ENCODE data around the gene ACTN2.

ACTN2 gene

GRCh38 chr1:236761397-236762132, 75.3 kb downstream of the ACTN2 start:
- no peak for DNase-seq (ENCODE audit: low read depth)
- H3K4me3 ChIP-seq (ENCODE audit: low read depth, low read length) = no peak overlapping the region
- TF ChIP-seq MYC (IDR thresholded peaks at IDR 0.05; ENCODE audit: low read depth, low read length) (no peak), POLR2A (IDR thresholded peaks at IDR 0.05; ENCODE audit: extremely low read depth, insufficient read length) (no peak)
- TF ChIP-seq, protein P1, sequence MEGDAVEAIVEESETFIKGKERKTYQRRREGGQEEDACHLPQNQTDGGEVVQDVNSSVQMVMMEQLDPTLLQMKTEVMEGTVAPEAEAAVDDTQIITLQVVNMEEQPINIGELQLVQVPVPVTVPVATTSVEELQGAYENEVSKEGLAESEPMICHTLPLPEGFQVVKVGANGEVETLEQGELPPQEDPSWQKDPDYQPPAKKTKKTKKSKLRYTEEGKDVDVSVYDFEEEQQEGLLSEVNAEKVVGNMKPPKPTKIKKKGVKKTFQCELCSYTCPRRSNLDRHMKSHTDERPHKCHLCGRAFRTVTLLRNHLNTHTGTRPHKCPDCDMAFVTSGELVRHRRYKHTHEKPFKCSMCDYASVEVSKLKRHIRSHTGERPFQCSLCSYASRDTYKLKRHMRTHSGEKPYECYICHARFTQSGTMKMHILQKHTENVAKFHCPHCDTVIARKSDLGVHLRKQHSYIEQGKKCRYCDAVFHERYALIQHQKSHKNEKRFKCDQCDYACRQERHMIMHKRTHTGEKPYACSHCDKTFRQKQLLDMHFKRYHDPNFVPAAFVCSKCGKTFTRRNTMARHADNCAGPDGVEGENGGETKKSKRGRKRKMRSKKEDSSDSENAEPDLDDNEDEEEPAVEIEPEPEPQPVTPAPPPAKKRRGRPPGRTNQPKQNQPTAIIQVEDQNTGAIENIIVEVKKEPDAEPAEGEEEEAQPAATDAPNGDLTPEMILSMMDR (IDR thresholded peaks at IDR 0.05; ENCODE audit: low read depth, low read length) = no peak
- TF ChIP-seq, protein P2, sequence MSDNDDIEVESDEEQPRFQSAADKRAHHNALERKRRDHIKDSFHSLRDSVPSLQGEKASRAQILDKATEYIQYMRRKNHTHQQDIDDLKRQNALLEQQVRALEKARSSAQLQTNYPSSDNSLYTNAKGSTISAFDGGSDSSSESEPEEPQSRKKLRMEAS (IDR thresholded peaks at IDR 0.05; ENCODE audit: low read depth, low read length) = no peak

- DNase-seq (ENCODE audit: low read depth) = no peak
- no peak overlapping the region for H3K4me3 ChIP-seq (ENCODE audit: low read depth, low read length)
- TF ChIP-seq, protein P1 (IDR thresholded peaks at IDR 0.05; ENCODE audit: low read depth, low read length) = no peak
- TF ChIP-seq POLR2A (IDR thresholded peaks at IDR 0.05; ENCODE audit: extremely low read depth, insufficient read length) = no peak
These were observed 76.1 kb downstream of the ACTN2 start for GRCh38 chr1:236762410-236762809.

DNA sequence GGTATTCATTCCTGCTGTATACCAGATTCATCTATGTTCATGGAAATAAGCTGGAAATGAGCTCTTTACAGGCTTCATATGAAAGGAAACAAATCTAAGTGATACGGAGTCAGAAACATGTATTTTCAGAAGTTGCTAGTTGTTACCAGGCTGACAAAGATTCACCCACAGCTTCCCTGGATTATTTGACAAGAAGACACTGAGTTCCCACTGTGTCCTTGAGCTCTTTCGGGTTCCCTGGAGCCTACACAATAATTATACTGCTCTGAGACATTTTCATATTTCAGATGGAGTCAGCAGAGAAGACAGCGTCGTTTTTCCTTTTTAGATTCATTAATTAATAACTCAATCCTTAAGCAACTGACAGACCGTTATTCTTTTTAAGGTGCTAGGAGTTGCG, 79.5 kb downstream of the ACTN2 start:
- TF ChIP-seq, protein P2 (IDR thresholded peaks at IDR 0.05; ENCODE audit: low read depth, low read length) = no peak
- no peak for TF ChIP-seq POLR2A (IDR thresholded peaks at IDR 0.05; ENCODE audit: extremely low read depth, insufficient read length)
- TF ChIP-seq, protein P1 (IDR thresholded peaks at IDR 0.05; ENCODE audit: low read depth, low read length) = no peak
- TF ChIP-seq MYC (IDR thresholded peaks at IDR 0.05; ENCODE audit: low read depth, low read length) = no peak
- H3K4me3 ChIP-seq (ENCODE audit: low read depth, low read length) = no peak overlapping the region
- DNase-seq (ENCODE audit: low read depth) = no peak

DNA sequence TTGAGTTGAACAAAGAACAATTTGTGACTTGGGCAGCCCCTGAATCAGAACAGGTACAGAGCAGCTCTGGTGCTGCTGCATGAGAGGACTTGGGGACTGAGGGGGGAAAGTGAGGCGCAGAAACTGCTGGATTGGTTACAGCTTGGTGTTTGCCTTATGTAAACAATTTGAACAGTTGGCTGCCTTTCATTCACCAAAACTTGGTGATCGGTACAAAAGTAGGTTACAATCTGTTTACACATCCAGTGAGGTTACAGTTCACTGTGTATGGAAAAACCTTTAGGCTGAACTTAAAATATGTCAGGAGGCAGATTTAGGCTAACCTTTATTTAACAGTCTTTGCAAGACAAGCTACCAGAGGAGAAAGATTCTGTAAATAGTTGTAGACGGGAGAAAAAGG, 80.2 kb downstream of the ACTN2 start:
- TF ChIP-seq, protein P2 (IDR thresholded peaks at IDR 0.05; ENCODE audit: low read depth, low read length) = no peak
- TF ChIP-seq MYC (IDR thresholded peaks at IDR 0.05; ENCODE audit: low read depth, low read length) (no peak), POLR2A (IDR thresholded peaks at IDR 0.05; ENCODE audit: extremely low read depth, insufficient read length) (no peak)
- TF ChIP-seq, protein P1 (IDR thresholded peaks at IDR 0.05; ENCODE audit: low read depth, low read length) = no peak
- no peak for DNase-seq (ENCODE audit: low read depth)
- no peak overlapping the region for H3K4me3 ChIP-seq (ENCODE audit: low read depth, low read length)

GRCh38 chr1:236767276-236767675, 81.0 kb downstream of the ACTN2 start:
- no peak for DNase-seq (ENCODE audit: low read depth)
- no peak overlapping the region for H3K4me3 ChIP-seq (ENCODE audit: low read depth, low read length)
- TF ChIP-seq POLR2A (IDR thresholded peaks at IDR 0.05; ENCODE audit: extremely low read depth, insufficient read length) = no peak
- TF ChIP-seq MYC (IDR thresholded peaks at IDR 0.05; ENCODE audit: low read depth, low read length) = no peak
- TF ChIP-seq, protein P1 (IDR thresholded peaks at IDR 0.05; ENCODE audit: low read depth, low read length) = no peak
- TF ChIP-seq, protein P2 (IDR thresholded peaks at IDR 0.05; ENCODE audit: low read depth, low read length) = no peak
